CD4-positive, alpha-beta T cell treated with Interleukin-17A for 1 hour (primary cell): ENCODE results near the gene AKAP6.
"Not testable (repeated sequence)": the region's sequence is repeated elsewhere in the genome, so short reads cannot be mapped to it uniquely, and the experiment has no call there.

Source experiments
- DNase-seq: peaks from one replicate; pipeline ENCODE4 v3.0.0-alpha.2; 2020

The AKAP6 gene

DNA sequence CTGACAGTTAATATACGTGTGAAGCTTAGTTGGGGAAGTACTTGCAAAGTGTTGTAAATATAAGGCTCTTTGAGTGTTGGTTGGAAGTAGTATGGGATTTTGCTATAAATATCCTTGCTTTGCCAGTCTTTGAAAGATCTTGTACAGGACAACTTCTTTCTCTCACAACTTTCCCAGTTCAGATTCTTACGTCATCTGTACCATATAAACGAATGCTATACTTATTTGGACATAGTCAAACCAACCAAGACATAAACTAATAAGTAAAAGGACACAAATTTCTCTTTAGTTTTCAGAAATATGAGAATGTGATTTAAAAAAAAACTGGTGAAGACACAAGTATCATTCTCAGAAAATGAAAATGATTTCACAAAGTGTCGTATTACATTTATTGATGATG is 456.5 kb downstream of the AKAP6 start:
- DNase-seq, result no peak

DNA sequence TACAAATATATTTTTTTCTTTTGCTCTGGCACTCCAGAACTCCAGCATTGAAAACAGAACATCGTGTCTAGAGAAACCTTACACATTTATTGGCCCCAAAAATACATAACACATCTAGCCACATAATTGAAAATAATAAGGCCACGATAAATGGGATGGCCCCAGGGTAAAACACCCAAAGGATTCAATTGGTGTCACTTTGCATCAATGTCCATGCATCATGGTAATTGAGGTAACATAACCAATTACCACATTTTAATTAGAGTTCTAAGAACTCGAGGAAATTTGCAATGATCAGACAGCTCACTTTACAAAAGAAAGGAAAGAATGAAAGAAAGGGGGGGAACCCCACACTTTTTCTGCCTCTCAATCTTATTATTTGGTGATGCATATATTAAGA is 457.8 kb downstream of the AKAP6 start:
- DNase-seq, result no peak

DNA sequence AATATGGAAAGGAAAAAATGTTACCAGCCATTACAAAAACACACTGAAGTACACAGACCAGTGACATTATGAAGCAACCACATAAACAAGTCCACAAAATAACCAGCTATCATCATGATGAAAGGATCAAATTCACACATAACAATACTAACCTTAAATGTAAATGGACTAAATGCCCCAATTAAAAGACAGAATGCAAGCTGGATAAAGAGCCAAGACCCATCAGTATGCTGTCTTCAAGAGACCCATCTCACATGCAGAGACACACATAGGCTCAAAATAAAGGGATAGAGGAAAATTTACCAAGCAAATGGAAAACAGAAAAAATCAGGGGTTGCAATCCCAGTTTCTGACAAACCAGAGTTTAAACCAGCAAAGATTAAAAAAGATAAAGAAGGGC is 463.9 kb downstream of the AKAP6 start:
- not testable (repeated sequence) for DNase-seq

DNA sequence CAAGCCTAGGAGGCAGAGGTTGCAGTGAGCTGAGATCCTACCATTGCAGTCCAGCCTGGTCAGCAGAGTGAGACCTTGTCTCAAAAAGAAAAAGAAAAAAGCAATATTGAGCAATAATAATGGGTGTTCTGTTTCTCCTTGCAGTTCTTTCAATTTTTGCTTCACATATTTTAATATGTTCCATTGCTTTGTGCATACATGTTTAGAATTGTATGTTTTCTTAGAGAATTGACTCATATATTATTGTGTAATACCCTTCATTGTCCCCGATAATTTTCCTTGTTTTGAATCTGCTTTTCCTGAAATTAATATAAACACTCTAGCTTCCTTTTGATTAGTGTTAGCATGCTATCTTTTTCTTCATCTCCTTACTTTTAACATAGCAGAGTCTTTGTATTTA is 471.2 kb downstream of the AKAP6 start:
- DNase-seq, result no peak

DNA sequence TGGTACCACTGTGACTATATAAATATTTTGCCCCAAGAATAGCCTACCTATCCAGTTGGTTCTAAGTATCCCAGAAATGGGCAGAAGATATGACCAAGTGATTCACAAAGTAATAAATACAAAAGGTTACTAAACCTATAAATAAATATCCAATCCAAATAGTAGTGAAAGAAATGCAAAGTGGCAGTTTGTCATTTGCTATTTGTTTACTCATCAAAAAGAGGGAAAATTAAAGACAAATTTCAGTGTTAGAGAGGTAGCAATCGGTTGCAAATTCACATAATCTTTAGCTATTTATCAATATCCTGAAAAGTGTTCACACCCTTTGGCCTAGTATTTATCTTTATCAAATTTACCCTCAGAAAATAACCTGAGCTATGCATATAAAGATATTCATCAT is 473.2 kb downstream of the AKAP6 start:
- DNase-seq, result no peak

GRCh38 chr14:32805979-32806378 is 476.9 kb downstream of the AKAP6 start:
- DNase-seq, result no peak

DNA sequence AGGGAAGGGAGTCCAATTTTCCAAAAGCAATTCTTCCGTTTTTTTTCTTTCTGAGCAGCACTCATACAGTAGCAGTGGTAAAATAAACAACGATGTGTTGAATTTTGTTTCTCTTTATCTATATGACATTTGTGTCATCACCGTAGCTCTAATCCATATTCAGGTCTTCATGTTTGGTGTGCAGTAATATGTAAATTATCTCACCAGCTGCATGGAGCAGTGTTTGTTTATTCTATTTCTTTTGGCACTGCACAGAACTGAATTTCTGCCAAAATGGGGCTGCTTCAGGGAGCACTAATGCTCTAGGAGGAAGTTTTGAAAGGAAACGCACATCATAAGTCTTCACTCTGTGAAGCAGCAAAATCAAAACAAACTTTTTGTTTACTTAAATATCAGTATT is 479.5 kb downstream of the AKAP6 start:
- DNase-seq, result no peak

- no peak for DNase-seq
These were observed 480.2 kb downstream of the AKAP6 start for GRCh38 chr14:32809255-32809654.

DNA sequence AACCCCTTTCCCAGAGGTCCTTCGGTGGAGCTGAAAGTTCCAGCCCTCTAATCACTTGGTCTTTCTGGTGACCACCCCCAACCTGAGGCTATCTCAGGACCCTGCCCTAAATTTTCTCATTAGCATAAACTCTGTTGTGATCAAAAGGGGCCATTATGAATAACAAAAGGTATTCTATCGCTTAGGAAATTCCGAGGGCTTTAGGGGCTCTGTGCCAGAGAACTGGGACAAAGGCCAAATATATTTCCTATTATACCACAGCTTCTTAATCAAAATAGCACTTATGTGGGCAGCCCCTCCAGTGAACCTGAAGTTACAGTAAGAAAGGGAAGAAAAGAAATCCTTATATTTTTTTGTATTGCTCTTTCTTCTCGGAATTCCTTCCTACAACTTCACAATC is 484.3 kb downstream of the AKAP6 start:
- no peak for DNase-seq

DNA sequence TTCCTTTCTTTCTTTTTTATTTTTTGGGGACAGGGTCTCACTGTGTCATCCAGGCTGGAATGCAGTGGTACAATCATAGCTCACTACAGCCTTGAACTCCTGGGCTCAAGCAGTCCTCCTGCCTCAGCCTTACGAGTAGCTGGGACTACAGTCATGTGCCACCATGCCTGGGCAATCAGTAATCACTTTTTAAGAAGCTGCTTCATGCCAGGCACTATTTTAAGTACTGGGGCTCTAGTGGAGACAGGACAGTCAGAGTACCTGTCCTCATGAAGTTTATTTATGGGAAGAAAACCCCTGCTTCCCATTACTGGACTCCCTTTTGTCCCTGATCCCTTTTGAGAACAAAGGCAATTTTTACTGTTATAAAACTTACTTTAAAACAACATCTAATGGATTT is 485.6 kb downstream of the AKAP6 start:
- DNase-seq, result no peak

DNA sequence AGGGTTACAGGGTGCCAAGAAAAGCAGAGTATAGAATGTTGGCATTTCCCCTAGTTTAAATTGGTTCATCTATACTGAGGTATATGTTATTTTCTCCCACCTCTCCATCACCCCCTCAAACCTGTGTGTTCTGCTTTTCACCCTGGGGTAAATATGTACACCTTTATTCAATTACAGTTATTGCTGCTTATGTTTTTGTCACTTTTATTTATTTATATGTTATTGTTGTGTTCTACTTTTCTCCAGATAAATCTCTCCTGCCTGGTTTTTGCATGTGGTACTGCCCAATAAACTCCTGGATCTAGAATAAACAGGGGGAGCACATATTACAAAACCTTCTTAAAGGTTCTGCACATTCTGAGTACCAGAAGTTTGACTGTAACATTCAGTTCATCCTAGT is 487.5 kb downstream of the AKAP6 start:
- no peak for DNase-seq

DNA sequence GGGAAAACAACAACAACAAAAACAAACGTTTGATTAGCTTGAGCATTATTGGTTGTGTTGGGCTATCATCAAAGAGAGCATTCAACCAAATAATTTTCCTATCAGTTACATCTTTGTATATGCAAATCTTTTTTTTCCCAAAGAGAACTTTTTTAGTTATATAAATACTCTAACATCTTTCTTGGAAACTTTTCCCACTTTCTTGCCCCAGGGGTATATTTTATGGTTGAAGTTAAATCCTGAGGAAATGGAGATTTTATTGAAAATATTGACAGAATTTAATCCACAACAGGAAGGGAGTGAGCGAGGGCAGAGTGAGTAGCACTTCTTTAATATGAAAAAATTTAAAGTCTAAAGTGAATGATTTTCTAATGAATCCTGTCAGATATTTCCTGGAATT is 488.7 kb downstream of the AKAP6 start:
- DNase-seq, result no peak

DNA sequence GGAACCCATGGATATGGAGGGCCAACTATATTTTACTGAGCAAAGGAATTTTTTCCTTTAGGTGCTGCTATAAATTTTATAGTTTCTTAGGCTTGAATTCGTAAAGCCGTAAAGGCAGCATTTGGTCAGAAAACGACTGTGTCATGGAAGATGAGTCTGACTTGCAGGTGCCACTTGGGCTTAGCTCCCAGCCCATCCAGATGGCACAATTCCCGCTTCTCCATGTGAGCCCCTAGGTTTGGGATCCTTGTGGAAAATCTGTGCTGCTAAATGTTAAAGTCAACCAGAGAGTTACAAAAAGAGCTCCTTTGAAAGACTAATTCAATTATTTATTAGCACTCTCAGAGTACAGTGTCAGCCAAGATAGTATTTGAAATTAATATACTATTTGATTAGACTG is 489.5 kb downstream of the AKAP6 start:
- DNase-seq, result no peak

DNA sequence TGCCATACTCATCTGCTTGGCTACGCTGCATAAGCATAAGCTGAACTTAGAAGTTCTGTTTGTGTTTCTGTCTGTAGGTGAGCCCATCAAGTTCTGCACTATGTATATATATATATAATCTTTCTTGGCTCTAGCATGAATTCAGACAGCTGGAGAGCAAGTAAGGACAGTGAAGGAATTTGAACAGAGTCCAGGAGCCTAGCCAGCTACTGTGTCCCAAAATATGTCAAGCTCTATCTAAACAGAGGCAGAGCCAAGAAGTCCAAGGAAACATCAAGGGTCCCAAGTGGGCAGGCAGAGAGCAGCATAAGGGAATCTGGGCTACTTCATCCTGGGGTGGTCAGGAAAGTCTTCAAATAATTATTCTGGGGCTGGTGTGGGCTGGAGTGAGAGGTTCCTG is 491.1 kb downstream of the AKAP6 start:
- DNase-seq, result no peak

DNA sequence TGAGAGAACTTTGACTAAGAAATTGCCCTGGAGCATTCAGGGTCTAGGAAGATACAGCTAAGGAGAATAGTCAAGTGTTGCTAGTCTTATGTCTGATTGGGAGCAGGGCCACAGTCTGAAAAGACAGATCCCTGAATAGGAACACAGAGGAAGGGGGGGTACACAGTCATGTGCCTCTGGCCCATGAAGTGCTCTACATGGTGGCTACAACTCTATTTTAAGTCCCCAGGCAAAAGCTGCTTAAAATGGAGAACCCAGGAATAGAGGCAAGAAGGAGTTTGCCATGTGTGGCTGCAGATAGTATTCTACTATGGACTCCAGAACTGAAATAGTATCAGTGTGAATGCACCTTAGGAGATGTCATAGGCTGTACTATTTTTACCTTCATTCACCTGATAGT is 491.6 kb downstream of the AKAP6 start:
- no peak for DNase-seq

- no peak for DNase-seq
These were observed 493.0 kb downstream of the AKAP6 start for GRCh38 chr14:32821964-32822653.

- no peak for DNase-seq
These were observed 494.6 kb downstream of the AKAP6 start for GRCh38 chr14:32823706-32824105.

DNA sequence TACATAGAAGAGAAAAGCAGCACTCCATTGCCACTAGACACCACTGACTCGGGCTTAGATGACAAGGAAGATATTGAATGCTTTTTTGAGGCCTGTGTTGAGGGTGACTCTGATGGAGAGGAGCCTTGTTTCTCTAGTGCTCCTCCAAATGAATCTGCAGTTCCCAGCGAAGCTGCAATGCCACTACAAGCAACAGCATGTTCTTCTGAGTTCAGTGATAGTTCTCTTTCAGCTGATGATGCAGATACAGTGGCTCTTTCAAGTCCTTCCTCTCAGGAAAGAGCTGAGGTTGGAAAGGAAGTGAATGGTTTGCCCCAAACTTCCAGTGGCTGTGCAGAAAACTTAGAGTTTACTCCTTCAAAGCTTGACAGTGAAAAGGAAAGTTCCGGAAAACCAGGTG is 495.1 kb downstream of the AKAP6 start:
- DNase-seq, result no peak

GRCh38 chr14:32825058-32825457 is 496.0 kb downstream of the AKAP6 start:
- no peak for DNase-seq

DNA sequence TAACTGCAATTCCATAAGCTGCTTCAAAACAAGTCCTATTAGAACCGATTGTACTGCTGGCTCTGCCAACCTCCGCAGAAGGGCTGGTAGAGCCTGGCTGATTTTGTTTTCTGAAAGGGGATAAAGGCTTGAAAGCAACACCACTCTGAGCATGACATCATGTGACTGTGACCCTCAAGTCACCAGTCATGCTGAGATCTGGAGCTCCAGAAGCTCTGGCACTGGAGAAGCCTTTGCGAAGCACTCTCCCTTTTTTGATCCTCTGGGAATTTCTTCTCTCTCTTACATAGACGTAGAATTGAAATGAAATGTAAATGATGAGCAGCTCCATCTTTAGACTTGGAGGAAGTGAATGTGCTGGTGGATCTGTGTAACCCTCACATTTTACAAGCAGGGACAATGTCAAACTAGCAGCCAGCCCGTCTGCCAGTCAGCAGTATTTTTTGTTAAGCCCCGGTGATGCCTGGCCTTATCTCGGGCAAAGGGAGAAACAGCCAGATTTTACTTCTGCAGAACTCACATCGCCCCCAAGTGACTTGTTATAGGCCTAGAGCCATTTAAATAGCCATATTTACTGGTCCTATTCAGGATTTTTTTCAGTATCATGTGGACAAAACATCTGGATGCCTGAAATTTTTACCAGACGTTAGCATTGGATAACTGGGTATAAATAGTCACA is 497.4 kb downstream of the AKAP6 start:
- no peak for DNase-seq

DNA sequence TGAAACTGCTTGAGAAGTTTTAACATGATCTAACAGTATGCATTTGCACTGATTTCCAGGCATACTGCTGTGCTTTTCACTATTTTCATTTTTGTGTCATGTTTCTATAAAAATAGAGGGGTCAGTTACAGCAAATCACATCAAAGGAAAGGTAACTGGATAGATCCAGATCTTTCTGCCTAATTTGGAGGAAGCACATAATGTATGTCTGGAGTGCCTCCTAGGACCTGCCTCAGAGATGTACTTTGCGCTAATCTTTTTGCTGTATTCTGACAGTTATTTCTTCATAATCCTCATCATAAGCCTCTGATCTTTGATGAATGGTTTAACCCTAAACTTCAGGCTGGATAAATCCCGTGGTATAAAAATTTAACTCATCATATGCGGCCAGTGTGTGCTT is 498.4 kb downstream of the AKAP6 start:
- no peak for DNase-seq

DNA sequence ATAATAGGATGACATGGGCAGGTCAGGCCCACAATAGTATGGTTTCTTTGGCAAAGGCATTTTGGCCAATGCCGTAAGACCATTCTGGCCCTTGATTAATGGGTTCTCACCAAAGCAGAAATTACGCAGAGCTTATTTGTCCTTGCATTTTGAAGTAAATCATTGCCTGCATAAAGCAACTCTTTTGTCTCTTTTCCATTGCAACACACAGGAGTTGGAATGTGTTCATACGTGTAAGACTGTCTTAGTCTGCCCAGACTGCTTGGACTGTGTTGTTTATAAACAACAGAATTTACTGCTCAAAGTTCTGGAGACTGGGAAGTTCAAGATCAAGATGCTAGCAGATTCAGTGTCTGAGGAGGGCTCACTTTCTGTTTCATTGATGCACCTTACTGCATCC is 506.8 kb downstream of the AKAP6 start:
- DNase-seq, result no peak

DNA sequence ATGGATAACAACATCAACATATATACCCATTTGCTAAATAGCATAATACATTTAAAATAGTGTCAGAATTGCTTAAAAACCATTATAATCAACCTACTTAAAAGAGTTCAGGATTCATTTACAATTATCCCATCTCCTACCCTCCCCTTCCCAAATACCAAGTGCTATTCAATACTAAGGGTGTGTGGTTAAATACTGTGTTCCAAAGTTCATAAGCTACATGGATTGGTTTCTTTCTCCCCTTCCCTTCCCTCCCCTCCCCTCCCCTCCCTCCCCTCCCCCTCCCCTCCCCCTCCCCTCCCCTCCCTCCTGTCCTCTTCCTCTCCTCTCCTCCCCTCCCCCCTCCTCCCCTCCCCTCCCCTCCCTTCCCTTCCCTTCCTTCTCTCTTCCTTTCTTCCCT is 512.6 kb downstream of the AKAP6 start:
- no peak for DNase-seq

DNA sequence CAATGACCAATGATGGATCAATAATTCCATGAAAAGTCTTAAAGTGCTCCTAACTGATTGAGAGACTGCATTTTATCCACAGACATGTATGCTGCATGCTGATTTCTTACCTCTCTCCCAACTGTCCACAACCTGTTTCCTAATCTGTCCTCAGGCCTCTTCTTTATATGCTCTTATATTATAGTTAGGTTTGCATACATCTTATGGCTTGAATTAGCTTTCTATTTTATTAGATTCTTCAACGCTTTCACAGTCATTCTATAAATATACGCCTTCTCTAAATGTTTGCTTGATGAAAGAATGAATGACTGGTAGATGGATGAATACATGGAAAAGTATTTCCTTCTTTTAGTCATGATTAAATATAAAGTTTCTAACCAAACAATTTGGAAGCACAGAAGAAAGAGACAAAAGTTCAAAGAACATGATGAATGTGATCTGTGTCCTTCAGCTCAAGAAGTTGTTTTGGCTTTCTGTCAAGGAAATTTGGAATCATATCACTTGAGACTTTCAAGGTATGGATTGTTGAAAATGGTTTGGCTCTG is 517.8 kb downstream of the AKAP6 start:
- DNase-seq, result no peak

- DNase-seq, result no peak
These were observed 518.8 kb downstream of the AKAP6 start for GRCh38 chr14:32847867-32848266.
